Colonic mucosa (tissue), 4 donors: ENCODE results near the gene B4GALT2. TPM values are rescaled to one million over a fixed set of nuclear protein-coding genes. Genes with fewer than 3 reads are reported as not detected.

Experiments
- DNase-seq: peaks from one replicate; pipeline ENCODE4 v3.0.0-alpha.2; 2020
- H3K27ac ChIP-seq: fragments of 200-600 bp; one replicate; pipeline ENCODE4 v1.8.0; 2021
- H3K27me3 ChIP-seq: fragments of 200-600 bp; one replicate; pipeline ENCODE4 v1.8.0; 2021
- H3K36me3 ChIP-seq: fragments of 200-600 bp; one replicate; pipeline ENCODE4 v1.8.0; 2021
- H3K4me1 ChIP-seq: fragments of 200-600 bp; one replicate; pipeline ENCODE4 v1.8.0; 2021; ENCODE audit warnings: mild to moderate bottlenecking
- H3K4me3 ChIP-seq: fragments of 200-600 bp; one replicate; pipeline ENCODE4 v1.8.0; 2021
- H3K9ac ChIP-seq, 2 donors: one replicate each; pipeline ENCODE4 v1.7.0; 2013; ENCODE audit warnings: control low read depth in 2 of 2, low read depth in 2 of 2, low read length in 2 of 2
- H3K9me3 ChIP-seq: fragments of 200-600 bp; one replicate; pipeline ENCODE4 v1.8.0; 2021
- intact Hi-C: fragments of 100-400 bp; cut with DNase I; formaldehyde crosslinking; loops from one replicate; pipeline ENCODE4 v1.14.1; 2022
- total RNA-seq, 2 donors: library from RNA; stranded (reverse); fragmentation: NEBNext Ultra II Directional in 1 of 2; extraction: Animal tissue kit (Norgen Biotek cat#: 25700) in 1 of 2; gene quantifications; one replicate each; pipeline ENCODE4 v1.2.1, GENCODE V29; 2021
- TF ChIP-seq, protein P1 (sequence below): fragments of 200-600 bp; IDR thresholded peaks from one replicate; pipeline ENCODE4 v1.8.0; 2022; ENCODE audit warnings: antibody characterized with exemption, mild to moderate bottlenecking
- donor health status: healthy.
- donor health status: DM: no; HTN: no; CAD: no.
- donor health status: DM: no; HTN: no; CAD: no.

B4GALT2 gene
- total RNA-seq, 2 donors from 2014 or later = 26.6 to 38.5 TPM

DNA sequence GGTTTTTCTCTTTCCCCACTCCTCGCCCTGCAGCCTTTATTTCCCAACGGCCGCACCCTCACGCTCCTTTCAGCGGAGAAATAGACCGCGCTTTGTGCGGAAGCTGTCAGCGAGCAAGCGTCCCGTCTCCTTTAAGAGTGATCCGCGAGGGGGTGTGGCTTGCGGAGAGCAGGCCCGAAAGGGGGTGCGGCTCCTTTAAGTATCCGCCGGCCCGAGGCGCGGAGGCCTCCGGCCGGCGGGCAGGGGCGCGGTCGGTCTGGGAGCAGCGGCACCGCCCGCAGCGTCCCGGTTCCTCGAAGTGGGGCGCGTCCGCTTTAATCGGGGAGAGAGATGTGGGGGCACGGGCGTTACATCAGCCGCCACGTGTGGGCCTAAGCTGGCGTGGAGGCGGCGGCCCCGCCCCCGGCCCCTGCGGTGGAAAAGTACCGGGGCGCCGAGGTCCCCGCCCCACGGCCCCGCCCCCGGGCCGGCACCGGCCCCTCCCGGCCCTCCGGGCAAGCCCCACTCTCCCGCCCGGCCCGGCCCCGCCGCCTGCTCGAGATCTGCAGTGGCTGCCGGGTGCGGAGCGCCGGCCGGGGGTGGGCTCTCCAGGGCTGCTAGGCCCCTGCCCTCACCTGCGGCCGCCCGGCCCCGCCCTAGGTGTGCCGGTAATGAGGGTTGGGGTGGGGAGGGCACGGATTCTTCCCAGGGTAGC is 51.0 kb downstream of the B4GALT2 start:
- H3K4me1 ChIP-seq = peaks cover 22% of the 10 kb centered on the region

DNA sequence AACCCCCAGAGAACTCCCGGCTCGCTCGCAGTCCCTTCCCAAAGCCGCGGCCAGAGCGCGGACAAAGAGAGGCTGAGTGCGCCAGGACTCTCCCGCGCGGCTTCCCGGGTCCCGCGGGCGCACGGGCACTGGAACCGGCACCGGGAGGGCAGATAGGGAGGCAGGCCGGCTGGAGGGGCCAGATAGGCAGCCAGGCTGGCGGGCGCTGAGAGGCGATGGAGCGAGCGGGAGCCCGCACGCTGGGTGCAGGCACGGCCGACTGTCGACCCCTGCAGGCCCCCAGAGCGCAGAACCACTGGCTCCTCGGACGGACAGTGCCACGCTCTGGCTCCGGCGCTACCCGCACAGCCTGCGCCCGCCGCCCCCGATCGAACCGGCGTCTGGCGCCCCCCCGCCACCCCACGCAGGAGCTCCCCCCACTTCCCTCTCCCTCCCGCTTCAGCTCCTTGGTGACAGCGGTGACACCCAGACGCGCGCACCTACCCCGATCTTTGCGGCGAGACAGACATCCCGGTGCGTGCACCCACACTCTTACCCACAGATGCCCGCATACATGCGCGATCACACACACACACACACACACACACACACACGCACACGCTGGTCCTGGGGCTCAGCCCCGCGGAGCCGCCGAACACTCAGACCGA is 51.7 kb downstream of the B4GALT2 start:
- H3K27ac ChIP-seq = peak overlapping the region; percentile 91
- peak overlapping the region; percentile 84 for H3K4me3 ChIP-seq
- H3K4me1 ChIP-seq = peaks cover 22% of the 10 kb centered on the region
- intact Hi-C loops = loop anchor here (10.0 kb wide), 1 partner anchor 266 kb away; no protein-coding TSS in a partner anchor
- H3K9ac ChIP-seq = peak overlapping the region; percentile 79 to 82
- H3K9me3 ChIP-seq = no peaks in the 10 kb centered on the region
- H3K36me3 ChIP-seq = no peaks in the 10 kb centered on the region
- TF ChIP-seq, protein P1, sequence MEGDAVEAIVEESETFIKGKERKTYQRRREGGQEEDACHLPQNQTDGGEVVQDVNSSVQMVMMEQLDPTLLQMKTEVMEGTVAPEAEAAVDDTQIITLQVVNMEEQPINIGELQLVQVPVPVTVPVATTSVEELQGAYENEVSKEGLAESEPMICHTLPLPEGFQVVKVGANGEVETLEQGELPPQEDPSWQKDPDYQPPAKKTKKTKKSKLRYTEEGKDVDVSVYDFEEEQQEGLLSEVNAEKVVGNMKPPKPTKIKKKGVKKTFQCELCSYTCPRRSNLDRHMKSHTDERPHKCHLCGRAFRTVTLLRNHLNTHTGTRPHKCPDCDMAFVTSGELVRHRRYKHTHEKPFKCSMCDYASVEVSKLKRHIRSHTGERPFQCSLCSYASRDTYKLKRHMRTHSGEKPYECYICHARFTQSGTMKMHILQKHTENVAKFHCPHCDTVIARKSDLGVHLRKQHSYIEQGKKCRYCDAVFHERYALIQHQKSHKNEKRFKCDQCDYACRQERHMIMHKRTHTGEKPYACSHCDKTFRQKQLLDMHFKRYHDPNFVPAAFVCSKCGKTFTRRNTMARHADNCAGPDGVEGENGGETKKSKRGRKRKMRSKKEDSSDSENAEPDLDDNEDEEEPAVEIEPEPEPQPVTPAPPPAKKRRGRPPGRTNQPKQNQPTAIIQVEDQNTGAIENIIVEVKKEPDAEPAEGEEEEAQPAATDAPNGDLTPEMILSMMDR = no peak
- DNase-seq = peak; percentile 51
- H3K27me3 ChIP-seq = no peaks in the 10 kb centered on the region

More for the DNA sequence above, 51.0 kb downstream of the B4GALT2 start:
- Histone ChIP-seq H3K36me3 (no peaks in the 10 kb centered on the region), H3K4me3 (peak overlapping the region; percentile 84), H3K9ac (peak overlapping the region; percentile 82 to 93), H3K27me3 (no peaks in the 10 kb centered on the region), H3K27ac (peak overlapping the region; percentile 91), H3K9me3 (no peaks in the 10 kb centered on the region)
- TF ChIP-seq, protein P1 = no peak
- peak; percentile 96 for DNase-seq
- intact Hi-C loops = loop anchor here (10.0 kb wide), 1 partner anchor 265 kb away; no protein-coding TSS in a partner anchor

DNA sequence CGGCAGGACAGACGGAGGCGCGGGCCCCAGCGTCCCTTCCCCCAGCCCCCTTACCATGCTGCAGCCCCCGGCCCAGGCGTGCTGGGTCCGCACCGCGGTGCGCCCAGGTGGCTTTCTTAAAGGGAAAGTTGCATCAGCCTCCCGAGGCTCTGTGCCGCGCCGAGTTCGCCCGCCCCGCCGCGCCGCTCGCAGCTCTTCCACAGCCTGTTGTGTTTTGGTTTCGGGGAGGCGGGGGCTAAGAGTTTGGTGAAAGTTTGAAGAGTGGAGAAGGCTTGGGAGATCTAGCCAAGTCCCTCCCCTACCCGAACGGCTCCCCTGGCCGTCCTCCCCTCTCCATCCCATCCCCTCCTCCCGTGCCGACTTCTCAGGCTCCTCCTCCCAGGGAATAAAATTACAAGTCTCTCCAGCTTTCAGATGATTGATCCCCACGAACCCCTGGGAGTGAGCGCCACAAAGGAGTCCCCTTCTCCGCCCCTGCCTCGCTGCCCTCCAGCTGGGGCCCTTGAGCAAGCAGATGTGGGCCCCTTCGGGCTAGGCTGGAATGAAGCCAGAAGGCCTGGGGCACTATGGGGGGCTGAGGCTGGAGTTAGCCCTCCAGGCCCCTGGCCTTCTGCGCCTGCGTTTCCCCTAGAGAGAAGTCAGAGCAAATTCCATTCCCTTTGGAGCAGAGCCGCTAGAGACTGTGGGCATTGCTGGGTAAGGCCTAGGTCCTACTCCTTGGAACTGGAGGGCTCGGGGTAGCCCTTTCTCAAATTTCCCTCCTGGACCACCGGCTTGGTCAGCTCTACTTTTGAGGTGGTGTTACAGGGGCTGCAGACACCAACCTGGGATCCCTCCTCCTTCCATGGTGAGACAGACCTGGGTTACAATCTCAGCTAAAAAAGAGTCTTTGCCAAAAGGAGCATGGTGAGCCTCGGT is 52.5 kb downstream of the B4GALT2 start, which contains the start of gene SLC6A9:
Gene SLC6A9 (minus strand): TSS at position 211 of the 918 bp plus-strand sequence. CDS start 7,185 bp downstream, outside the sequence.
- intact Hi-C loops = loop anchor here (10.0 kb wide), 1 partner anchor 267 kb away; no protein-coding TSS in a partner anchor
- no peaks in the 10 kb centered on the region for H3K36me3 ChIP-seq
- peaks cover 15% of the 10 kb centered on the region for H3K4me1 ChIP-seq

DNA sequence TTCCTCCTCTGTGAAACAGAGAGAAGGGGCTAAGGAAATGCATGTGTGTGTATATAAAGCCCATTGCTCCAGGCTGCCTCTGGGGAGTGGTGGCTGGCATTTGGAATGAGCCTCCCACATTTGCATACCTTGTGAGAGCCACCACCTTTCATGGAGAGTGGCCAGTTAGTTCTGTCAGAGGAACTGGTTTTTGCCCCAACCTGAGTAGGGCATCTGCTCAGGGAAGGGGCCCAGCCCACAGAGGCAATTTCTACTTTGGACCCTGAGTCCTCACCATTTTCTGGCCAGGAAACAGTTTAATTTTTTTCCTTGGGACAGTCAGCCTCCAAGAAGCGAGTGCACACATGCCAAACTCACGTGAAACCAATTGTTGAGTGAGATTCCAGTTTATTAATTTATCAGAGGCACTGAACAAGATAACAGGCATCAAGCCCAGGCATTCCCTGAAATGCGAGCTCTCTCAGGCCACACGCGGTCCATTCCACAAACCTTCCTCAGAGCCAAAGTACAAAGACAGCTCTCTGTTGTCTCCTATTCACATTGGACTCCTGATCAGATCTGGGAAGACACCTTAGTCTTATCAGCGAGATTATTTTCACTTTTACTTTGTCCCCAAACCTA is 53.3 kb downstream of the B4GALT2 start:
- DNase-seq = peak; percentile 59
- no peaks in the 10 kb centered on the region for H3K27me3 ChIP-seq
- no peaks in the 10 kb centered on the region for H3K9me3 ChIP-seq
- TF ChIP-seq, protein P1 = no peak
- H3K9ac ChIP-seq = peak overlapping the region in 1 of 2 donors; percentile 79
- no peak overlapping the region for H3K4me3 ChIP-seq
- peaks cover 15% of the 10 kb centered on the region for H3K4me1 ChIP-seq
- H3K36me3 ChIP-seq = no peaks in the 10 kb centered on the region
- intact Hi-C loops = loop anchor here (10.0 kb wide), 1 partner anchor 267 kb away; no protein-coding TSS in a partner anchor
- peak overlapping the region; percentile 91 for H3K27ac ChIP-seq

More for the DNA sequence above, 52.5 kb downstream of the B4GALT2 start, which contains the start of gene SLC6A9:
- peak within 1 kb of the TSS; percentile 91 for H3K27ac ChIP-seq
- H3K4me3 ChIP-seq = peak within 1 kb of the TSS; percentile 84
- no peaks in the 10 kb centered on the region for H3K27me3 ChIP-seq
- H3K9me3 ChIP-seq = no peaks in the 10 kb centered on the region
- peak; percentile 79 for DNase-seq
- peak within 1 kb of the TSS; percentile 79 to 82 for H3K9ac ChIP-seq
- TF ChIP-seq, protein P1 = no peak
